Neuron (in vitro differentiated cells): ENCODE data around the gene UGT1A4.
"Not testable (repeated sequence)": the region's sequence is repeated elsewhere in the genome, so short reads cannot be mapped to it uniquely, and the experiment has no call there.

Source experiments
- H2AFZ ChIP-seq: one replicate; pipeline ENCODE4 v1.6.1; 2013; ENCODE audit warnings: low read depth, mild to moderate bottlenecking, inconsistent platforms, low read length, moderate library complexity
- H3K27me3 ChIP-seq: one replicate; pipeline ENCODE4 v1.6.1; 2013; ENCODE audit warnings: low read length; ENCODE audit not compliant: insufficient read depth
- H3K36me3 ChIP-seq: one replicate; pipeline ENCODE4 v1.6.1; 2013; ENCODE audit warnings: low read length; ENCODE audit not compliant: insufficient read depth
- H3K4me1 ChIP-seq: one replicate; pipeline ENCODE4 v1.6.1; 2013; ENCODE audit warnings: low read length; ENCODE audit not compliant: insufficient read depth
- H3K4me3 ChIP-seq: 2 replicates; pipeline ENCODE4 v1.5.1; 2013; ENCODE audit warnings: mild to moderate bottlenecking, low read length, moderate library complexity
- H3K9me3 ChIP-seq: one replicate; pipeline ENCODE4 v1.6.1; 2013; ENCODE audit warnings: low read length

UGT1A4 gene

DNA sequence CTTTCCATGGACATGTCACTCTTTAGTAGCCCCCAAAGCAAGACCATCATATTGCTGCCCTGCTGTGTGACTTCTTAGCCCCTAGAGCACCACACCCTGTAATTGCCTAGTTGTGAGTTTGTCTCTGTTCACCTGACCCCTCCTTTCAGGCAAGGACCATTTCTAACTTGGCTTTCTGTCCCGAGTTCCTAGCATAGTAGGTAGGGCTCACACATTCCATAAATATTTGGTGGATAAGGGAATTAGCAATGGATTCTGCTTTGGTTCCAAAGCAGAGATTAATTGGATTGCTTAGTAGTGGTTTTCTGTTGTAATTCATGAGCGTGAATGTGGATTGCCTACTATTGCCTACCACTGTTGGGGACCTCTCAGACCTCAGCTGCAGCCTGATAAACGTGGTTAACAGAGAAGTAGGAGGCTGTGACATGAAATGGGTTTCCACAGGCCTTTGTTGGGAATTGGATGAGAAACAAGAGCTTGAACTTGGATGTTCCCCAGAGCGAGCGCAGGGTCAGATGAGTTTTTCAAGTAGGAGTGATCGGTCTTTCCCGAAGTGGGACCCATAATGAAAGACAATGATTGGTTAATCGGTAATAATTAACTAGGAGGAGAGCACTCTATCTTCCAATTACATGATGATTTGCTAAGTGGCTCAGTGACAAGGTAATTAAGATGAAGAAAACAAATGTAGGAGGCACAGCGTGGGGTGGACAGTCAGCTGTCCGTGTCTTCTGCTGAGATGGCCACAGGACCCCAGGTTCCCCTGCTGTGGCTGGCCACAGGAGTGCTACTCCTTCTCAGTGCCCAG, 28.1 kb downstream of the UGT1A4 start:
- H3K9me3 ChIP-seq, result peaks cover 10% of the 10 kb centered on the region
- no peak overlapping the region for H3K4me3 ChIP-seq
- H3K27me3 ChIP-seq, result no peaks in the 10 kb centered on the region
- no peaks in the 10 kb centered on the region for H3K4me1 ChIP-seq
- no peak overlapping the region for H2AFZ ChIP-seq
- H3K36me3 ChIP-seq, result no peaks in the 10 kb centered on the region

DNA sequence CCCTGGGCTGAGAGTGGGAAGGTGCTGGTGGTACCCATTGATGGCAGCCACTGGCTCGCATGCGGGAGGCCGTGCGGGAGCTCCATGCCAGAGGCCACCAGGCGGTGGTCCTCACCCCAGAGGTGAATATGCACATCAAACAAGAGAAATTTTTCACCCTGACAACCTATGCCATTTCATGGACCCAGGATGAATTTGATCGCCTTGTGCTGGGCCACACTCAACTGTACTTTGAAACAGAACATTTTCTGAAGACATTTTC, 28.7 kb downstream of the UGT1A4 start:
- Histone ChIP-seq H2AFZ (no peak overlapping the region), H3K27me3 (no peaks in the 10 kb centered on the region), H3K36me3 (no peaks in the 10 kb centered on the region), H3K9me3 (peaks cover 10% of the 10 kb centered on the region), H3K4me1 (no peaks in the 10 kb centered on the region), H3K4me3 (no peak overlapping the region)

DNA sequence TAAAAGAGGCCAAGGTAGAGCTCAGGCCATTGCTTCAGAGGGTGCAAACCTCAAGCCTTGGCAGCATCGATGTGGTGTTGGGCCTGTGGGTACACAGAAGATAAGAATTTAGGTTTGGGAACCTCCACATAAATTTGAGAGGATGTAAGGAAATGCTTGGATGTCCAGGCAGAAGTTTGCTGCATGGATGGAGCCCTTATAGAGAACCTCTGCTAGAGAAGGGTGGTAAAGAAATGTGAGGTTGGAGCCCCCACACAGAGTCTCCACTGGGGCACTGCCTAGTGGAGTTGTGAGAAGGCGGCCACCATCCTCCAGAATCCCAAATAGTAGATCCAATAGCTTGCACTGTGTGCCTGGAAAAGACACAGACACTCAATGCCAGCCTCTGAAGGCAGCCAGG, 32.2 kb downstream of the UGT1A4 start:
- not testable (repeated sequence) for H2AFZ ChIP-seq, H3K4me1 ChIP-seq, H3K36me3 ChIP-seq, H3K4me3 ChIP-seq, H3K27me3 ChIP-seq
- peaks cover 11% of the 10 kb centered on the region for H3K9me3 ChIP-seq

DNA sequence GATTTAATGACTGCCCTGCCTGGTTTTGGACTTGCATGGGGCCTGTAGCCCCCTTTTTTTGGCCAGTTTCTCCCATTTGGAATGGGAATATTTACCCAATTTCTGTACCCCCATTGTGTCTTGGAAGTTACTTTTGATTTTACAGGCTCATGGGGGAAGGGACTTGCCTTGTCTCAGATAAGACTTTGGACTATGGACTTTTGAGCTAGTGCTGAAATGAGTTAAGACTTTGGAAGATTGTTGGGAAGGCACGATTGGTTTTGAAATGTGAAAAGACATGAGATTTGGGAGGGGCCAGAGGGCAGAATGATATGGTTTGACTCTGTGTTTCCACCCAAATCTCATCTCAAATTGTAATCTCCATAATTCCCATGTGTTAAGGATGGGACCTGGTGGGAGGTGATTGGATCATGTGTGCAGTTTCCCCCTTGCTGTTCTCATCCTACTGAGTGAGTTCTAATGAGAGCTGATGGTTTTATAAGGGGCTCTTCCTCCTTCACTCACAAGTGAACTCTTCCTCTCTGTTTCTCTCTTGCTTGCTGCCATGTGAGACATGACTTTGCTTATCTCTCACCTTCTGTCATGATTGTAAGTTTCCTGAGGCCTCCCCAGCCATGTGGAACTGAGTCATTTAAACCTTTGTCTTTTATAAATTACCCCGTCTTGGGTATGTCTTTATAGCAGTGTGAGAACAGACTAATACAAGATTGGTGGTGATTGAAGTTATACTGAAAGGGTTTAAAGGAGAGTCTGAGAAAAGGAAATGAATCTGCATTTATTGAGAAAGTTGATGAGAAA, 32.9 kb downstream of the UGT1A4 start:
- not testable (repeated sequence) for H3K4me1 ChIP-seq

DNA sequence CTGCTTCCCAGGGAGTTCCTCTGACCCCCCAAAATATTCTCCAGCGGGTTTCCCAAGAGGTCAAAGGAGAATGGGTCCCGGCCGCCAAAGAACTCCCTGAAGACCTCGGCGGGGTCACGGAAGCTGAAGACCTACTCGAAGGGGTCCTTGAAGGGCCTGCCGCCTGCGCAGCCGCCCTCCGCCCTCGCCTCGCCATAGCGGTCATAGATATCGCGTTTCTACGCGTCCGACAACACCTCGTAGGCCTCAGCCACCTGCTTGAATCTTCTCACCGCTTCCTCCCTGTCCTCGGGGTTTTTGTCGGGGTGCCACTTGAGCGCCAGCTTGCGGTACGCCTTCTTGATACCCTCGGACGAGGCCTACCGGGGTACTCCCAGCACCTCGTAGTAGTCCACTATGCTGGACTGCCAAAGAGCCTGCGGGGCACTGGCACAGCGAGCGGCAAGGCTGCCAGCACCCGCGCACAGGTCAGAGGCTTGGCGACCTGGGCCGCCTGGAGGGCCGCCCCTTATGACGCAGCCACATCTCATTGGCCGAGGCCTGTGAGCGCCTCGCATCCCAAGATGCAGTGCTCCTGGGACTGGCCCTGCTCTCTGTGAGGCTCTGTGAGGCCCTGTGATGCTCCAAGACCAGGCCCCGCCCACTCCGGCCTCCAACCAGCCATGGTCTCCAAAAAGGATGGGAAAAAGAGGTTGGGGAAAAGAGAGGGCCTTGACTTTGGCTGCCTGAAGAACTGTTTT, 36.5 kb downstream of the UGT1A4 start:
- Histone ChIP-seq H3K4me3 (no peak overlapping the region), H3K36me3 (no peaks in the 10 kb centered on the region), H3K4me1 (peaks cover 8% of the 10 kb centered on the region), H3K9me3 (peaks cover 11% of the 10 kb centered on the region), H3K27me3 (no peaks in the 10 kb centered on the region), H2AFZ (no peak overlapping the region)

More for the DNA sequence above, 32.9 kb downstream of the UGT1A4 start:
- not testable (repeated sequence) for H3K27me3 ChIP-seq, H3K4me3 ChIP-seq, H3K36me3 ChIP-seq, H2AFZ ChIP-seq
- H3K9me3 ChIP-seq, result peaks cover 11% of the 10 kb centered on the region

DNA sequence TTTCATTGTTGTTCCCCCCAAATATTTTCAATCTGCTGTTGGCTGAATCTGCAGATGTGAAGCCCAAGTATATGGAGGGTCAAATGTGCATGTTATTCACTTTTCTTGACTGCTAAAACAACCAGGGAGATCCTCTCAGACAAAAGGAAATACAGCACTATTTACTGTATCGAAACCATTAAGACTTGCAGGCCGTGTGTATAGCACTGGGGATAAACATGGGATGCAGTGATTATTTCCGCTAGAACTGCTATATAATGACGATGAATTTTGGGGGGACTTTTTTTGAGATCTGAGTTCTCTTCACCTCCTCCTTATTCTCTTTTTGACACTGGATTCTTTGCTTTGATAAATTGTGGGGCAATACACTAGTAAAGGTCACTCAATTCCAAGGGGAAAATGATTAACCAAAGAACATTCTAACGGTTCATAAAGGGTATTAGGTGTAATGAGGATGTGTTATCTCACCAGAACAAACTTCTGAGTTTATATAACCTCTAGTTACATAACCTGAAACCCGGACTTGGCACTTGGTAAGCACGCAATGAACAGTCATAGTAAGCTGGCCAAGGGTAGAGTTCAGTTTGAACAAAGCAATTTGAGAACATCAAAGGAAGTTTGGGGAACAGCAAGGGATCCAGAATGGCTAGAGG, 38.0 kb downstream of the UGT1A4 start:
- peaks cover 7% of the 10 kb centered on the region for H3K9me3 ChIP-seq
- H3K4me1 ChIP-seq, result peaks cover 8% of the 10 kb centered on the region
- H3K36me3 ChIP-seq, result no peaks in the 10 kb centered on the region
- H2AFZ ChIP-seq, result no peak overlapping the region
- H3K4me3 ChIP-seq, result no peak overlapping the region
- no peaks in the 10 kb centered on the region for H3K27me3 ChIP-seq

DNA sequence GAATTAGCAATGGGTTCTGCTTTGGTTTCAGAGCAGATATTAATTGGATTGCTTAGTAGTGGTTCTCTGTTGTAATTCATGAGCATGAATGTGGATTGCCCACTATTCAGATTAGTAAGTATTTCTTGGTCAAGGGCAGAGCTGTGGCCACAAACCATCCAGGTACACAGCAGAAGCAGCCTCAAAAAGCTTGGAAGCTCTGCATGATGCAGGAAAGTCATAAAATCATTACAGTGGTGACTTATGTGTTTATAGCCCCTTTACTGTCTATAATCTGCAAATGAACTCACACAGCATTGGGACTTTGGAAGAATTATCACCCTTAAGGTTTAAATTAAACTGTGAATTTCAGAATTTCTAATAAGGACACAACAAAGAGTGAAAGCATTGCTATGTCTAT, 39.6 kb downstream of the UGT1A4 start:
- no peak overlapping the region for H2AFZ ChIP-seq
- H3K9me3 ChIP-seq, result peaks cover 7% of the 10 kb centered on the region
- H3K4me1 ChIP-seq, result peaks cover 1% of the 10 kb centered on the region
- H3K36me3 ChIP-seq, result no peaks in the 10 kb centered on the region
- H3K4me3 ChIP-seq, result no peak overlapping the region
- no peaks in the 10 kb centered on the region for H3K27me3 ChIP-seq

DNA sequence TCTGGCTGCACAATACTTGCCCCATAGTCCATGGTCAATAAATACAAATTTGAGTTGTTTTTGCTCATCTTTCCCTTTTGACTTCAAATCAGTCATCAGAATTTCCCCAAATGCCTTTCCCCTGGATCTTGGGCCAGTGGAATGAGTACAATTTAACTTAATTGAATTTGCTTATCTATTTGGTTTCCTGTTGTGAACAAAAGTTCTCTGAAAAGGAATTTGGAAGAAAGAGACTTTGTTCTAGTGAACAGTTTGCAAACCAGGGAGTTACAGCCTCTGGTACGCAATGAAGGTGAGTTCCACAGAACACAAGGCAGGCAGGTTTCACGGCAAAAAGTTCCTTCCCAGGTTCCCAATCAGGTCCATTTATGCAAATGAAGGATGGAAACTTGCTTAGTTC, 40.3 kb downstream of the UGT1A4 start:
- Histone ChIP-seq H3K4me1 (no peaks in the 10 kb centered on the region), H3K27me3 (no peaks in the 10 kb centered on the region), H3K9me3 (peaks cover 7% of the 10 kb centered on the region), H3K4me3 (no peak overlapping the region), H3K36me3 (no peaks in the 10 kb centered on the region), H2AFZ (no peak overlapping the region)

DNA sequence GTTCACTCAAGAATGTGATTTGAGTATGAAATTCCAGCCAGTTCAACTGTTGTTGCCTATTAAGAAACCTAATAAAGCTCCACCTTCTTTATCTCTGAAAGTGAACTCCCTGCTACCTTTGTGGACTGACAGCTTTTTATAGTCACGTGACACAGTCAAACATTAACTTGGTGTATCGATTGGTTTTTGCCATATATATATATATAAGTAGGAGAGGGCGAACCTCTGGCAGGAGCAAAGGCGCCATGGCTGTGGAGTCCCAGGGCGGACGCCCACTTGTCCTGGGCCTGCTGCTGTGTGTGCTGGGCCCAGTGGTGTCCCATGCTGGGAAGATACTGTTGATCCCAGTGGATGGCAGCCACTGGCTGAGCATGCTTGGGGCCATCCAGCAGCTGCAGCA, 41.5 kb downstream of the UGT1A4 start, which contains the start of gene UGT1A1:
Gene UGT1A1, plus strand, starts transcription at position 228 of the 400 bp plus-strand sequence. Its CDS starts 18 bp downstream, at position 246.
- no peak within 1 kb of the TSS for H3K4me3 ChIP-seq
- H3K27me3 ChIP-seq, result no peaks in the 10 kb centered on the region
- no peaks in the 10 kb centered on the region for H3K4me1 ChIP-seq
- H3K36me3 ChIP-seq, result no peaks in the 10 kb centered on the region
- peaks cover 4% of the 10 kb centered on the region for H3K9me3 ChIP-seq
- no peak within 1 kb of the TSS for H2AFZ ChIP-seq

DNA sequence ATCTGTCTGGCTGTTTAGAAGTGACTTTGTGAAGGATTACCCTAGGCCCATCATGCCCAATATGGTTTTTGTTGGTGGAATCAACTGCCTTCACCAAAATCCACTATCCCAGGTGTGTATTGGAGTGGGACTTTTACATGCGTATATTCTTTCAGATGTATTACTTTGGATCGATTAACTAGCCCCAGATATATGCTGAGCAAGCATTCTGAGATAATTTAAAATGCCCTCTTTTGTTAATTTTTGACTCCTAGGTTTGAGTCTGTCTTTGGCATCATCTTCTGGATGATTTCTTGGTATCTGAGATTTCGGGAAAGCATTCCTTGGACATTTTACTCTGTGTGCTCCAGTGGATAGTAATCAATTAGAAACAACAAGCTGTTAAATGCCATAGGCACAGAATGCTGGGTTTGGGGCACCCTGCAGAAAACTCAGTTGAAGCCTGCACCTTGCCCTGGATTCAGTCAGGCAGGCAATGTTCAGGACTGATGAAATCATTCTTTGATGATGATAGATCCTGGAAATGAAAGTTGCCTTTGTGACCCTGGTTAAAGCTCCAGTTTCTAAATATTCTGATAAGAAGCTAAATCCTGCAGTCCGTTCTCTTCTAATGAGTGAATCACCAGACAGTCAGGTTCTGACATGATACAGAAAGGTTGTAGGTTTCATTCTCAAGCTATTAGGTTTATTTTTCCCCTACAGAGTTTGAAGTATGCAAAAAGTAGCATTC, 42.7 kb downstream of the UGT1A4 start:
- H2AFZ ChIP-seq, result no peak overlapping the region

DNA sequence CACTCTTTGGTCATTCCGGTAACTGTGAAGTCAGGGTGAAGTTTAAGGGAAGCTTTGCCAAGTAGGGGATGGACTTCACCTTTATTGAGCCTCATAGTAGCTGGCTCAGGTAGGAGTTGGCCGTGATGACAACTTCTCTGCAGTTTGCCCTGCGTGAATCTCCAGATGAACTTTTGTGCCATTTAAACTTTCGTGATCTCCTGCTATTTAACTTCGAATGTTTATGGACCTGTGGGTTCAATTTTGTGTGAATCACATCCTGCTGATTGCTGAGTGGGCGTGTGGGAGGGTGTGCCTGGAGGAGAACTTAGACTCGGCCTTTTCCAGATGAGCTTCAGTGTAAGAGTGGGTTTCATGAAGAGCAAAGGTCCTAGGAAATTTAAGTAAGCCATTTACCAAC, 45.7 kb downstream of the UGT1A4 start:
- Histone ChIP-seq H3K4me1 (peaks cover 15% of the 10 kb centered on the region), H3K9me3 (peaks cover 4% of the 10 kb centered on the region), H3K4me3 (no peak overlapping the region), H3K27me3 (no peaks in the 10 kb centered on the region), H3K36me3 (no peaks in the 10 kb centered on the region), H2AFZ (no peak overlapping the region)

More for the DNA sequence above, 42.7 kb downstream of the UGT1A4 start:
- Histone ChIP-seq H3K9me3 (peaks cover 2% of the 10 kb centered on the region), H3K4me1 (no peaks in the 10 kb centered on the region), H3K27me3 (no peaks in the 10 kb centered on the region), H3K36me3 (no peaks in the 10 kb centered on the region), H3K4me3 (no peak overlapping the region)

DNA sequence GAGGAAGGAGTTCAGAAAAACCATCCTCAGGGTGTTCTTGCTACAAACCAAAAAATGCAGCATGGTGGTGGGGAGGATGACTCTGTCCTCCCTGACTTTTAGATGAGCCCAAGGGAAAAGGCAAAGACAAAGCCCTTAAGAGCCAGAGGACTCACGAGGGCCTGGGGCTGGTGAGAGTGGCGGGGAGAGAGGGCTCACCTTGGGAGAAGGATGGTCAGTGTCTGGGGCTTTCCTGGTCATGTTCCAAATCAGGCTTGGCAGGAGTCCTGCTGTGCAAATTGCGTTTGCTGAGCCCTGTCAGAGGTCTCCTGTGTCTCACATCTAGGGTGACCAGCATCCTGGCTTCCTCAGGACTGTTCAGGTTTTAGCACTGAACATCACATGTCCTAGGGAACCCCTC, 46.2 kb downstream of the UGT1A4 start:
- H3K36me3 ChIP-seq, result no peaks in the 10 kb centered on the region
- H3K4me3 ChIP-seq, result no peak overlapping the region
- peaks cover 15% of the 10 kb centered on the region for H3K4me1 ChIP-seq
- no peaks in the 10 kb centered on the region for H3K27me3 ChIP-seq
- H2AFZ ChIP-seq, result no peak overlapping the region
- peaks cover 7% of the 10 kb centered on the region for H3K9me3 ChIP-seq
